NCI-H82 (cell line): ENCODE results near the gene ATP5PF.
"Not testable (repeated sequence)": the region's sequence is repeated elsewhere in the genome, so short reads cannot be mapped to it uniquely, and the experiment has no call there.

Experiments used
- DNase-seq: peaks from one replicate; lab custom pipeline; 2025; lab: John Stamatoyannopoulos, UW

Gene ATP5PF

GRCh38 chr21:25722631-25723030 is 12.1 kb downstream of the ATP5PF start:
- no peak for DNase-seq

- no peak for DNase-seq
These were observed 12.7 kb downstream of the ATP5PF start for GRCh38 chr21:25721987-25722386.

- peak; percentile 54 for DNase-seq
These were observed 17.1 kb downstream of the ATP5PF start for GRCh38 chr21:25717491-25718147.

GRCh38 chr21:25714066-25714465 is 20.6 kb downstream of the ATP5PF start:
- peak; percentile 90 for DNase-seq

- DNase-seq = no peak
These were observed 24.2 kb downstream of the ATP5PF start for GRCh38 chr21:25710550-25710949.

GRCh38 chr21:25709684-25710265 is 24.9 kb downstream of the ATP5PF start:
- DNase-seq = peak; percentile 54

GRCh38 chr21:25708467-25709065 is 26.1 kb downstream of the ATP5PF start:
- DNase-seq = peak; percentile 65

- no peak for DNase-seq
These were observed 33.2 kb downstream of the ATP5PF start for GRCh38 chr21:25701529-25701928.

GRCh38 chr21:25700741-25701140 is 34.0 kb downstream of the ATP5PF start:
- DNase-seq = no peak

- DNase-seq = not testable (repeated sequence)
These were observed 39.2 kb downstream of the ATP5PF start for GRCh38 chr21:25695461-25695860.

GRCh38 chr21:25691976-25692375 is 42.7 kb downstream of the ATP5PF start:
- DNase-seq = no peak

GRCh38 chr21:25689226-25689625 is 45.5 kb downstream of the ATP5PF start:
- DNase-seq = peak; percentile 28

- DNase-seq = no peak
These were observed 46.2 kb downstream of the ATP5PF start for GRCh38 chr21:25688275-25689155.

- no peak for DNase-seq
These were observed 46.9 kb downstream of the ATP5PF start for GRCh38 chr21:25687787-25688186.

GRCh38 chr21:25682382-25682781 is 52.3 kb downstream of the ATP5PF start:
- DNase-seq = no peak

GRCh38 chr21:25676451-25676850 is 58.3 kb downstream of the ATP5PF start:
- no peak for DNase-seq
